Spleen (tissue), 7 donors: ENCODE data around the gene STPG1.

Experiments used
- CTCF ChIP-seq, 11 experiments: fragments of 200-600 bp in 7 of 11; fragments of 450-650 bp in 4 of 11; sonication (generic) in 4 of 11; IDR thresholded peaks in 8 of 11; conservative IDR thresholded peaks in 3 of 11; 1 replicate in 7 of 11; 2 replicates in 4 of 11; pipeline versions ENCODE4 v1.4.0 to v1.8.0; 2016 to 2021; ENCODE audit warnings: antibody characterized with exemption in 11 of 11, inconsistent platforms in 4 of 11, mild to moderate bottlenecking in 1 of 11
- POLR2A ChIP-seq, 3 donors: fragments of 450-650 bp; IDR thresholded peaks; one replicate each; pipeline ENCODE4 v1.5.1; 2017; ENCODE audit warnings: antibody characterized with exemption in 3 of 3, mild to moderate bottlenecking in 1 of 3
- POLR2AphosphoS5 ChIP-seq, 3 donors: sonication (generic); formaldehyde crosslinking; IDR thresholded peaks; one replicate each; pipeline ENCODE4 v1.5.1; 2017; ENCODE audit warnings: antibody characterized with exemption in 3 of 3
- donor health status: DM: no; HTN: no; CAD: no; lungs with moderate emphysema.
- donor health status: DM: no; HTN: no; CAD: no.
- donor health status: DM: no; HTN: no; CAD: no.

DNA sequence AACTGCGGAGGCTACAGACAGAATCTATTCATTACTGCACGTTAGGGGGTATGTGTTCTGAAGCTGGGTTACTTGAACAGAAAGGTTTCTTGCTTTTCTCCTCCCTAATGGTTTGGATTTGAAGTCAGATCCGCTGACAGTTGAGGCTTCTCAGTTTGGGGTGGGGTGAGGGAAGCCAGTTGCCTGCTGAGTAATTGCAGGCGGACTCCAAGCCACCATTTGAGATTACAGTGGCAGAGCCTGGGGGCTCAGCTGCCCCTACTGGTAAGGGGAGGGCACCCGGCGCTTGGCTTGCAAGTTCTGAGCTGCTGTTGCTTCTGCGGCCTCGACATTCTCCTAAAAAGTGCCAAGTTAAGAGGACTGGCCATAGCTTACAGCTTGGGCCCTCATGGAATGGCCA, 92.5 kb downstream of the STPG1 start:
- TF ChIP-seq CTCF (IDR thresholded peaks at IDR 0.05 in 8 of 11, conservative IDR thresholded peaks at IDR 0.05 in 3 of 11) (no peak), POLR2A (IDR thresholded peaks at IDR 0.05) (no peak), POLR2AphosphoS5 (IDR thresholded peaks at IDR 0.05) (no peak)
